Lung (tissue), 12 donors: ENCODE data around the gene DIPK1B. TPM values are rescaled to one million over a fixed set of nuclear protein-coding genes. Genes with fewer than 3 reads are reported as not detected.

ENCODE experiments used
- ATAC-seq: fragments of 200-7000 bp; cut with Tn5 transposase; one replicate; pipeline ENCODE4 v1.9.1; 2020; ENCODE audit warnings: moderate number of reproducible peaks; ENCODE audit not compliant: insufficient read depth, low FRiP score
- DNase-seq, 3 donors: peaks; one replicate each; pipeline ENCODE4 v3.0.0-alpha.2; 2013 to 2017
- H3K27ac ChIP-seq, 2 donors: one replicate each; pipeline ENCODE4 v1.5.1; 2013; ENCODE audit warnings: mild to moderate bottlenecking in 2 of 2, moderate library complexity in 2 of 2, control low read depth in 1 of 2, inconsistent platforms in 1 of 2, low read depth in 1 of 2, low read length in 1 of 2
- H3K27me3 ChIP-seq, 3 donors: one replicate each; pipeline ENCODE4 v1.5.1; 2013; ENCODE audit warnings: low read length in 2 of 3; ENCODE audit not compliant: control insufficient read depth in 3 of 3, insufficient read depth in 3 of 3
- H3K36me3 ChIP-seq, 4 donors: one replicate each; pipeline ENCODE4 v1.5.1; 2013; ENCODE audit warnings: low read length in 4 of 4, mild to moderate bottlenecking in 1 of 4, moderate library complexity in 1 of 4; ENCODE audit not compliant: control insufficient read depth in 4 of 4, insufficient read depth in 4 of 4
- H3K4me1 ChIP-seq, 5 donors: one replicate each; pipeline ENCODE4 v1.5.1; 2013; ENCODE audit warnings: low read length in 5 of 5, mild to moderate bottlenecking in 2 of 5, moderate library complexity in 1 of 5; ENCODE audit not compliant: control insufficient read depth in 5 of 5, insufficient read depth in 5 of 5
- H3K4me3 ChIP-seq: one replicate; pipeline ENCODE4 v1.5.1; 2013; ENCODE audit warnings: mild to moderate bottlenecking, control low read depth, moderate library complexity
- H3K9ac ChIP-seq, 2 donors: one replicate each; pipeline ENCODE4 v1.5.1; 2013; ENCODE audit warnings: low read length in 2 of 2, control low read depth in 1 of 2; ENCODE audit not compliant: insufficient read depth in 1 of 2
- H3K9me3 ChIP-seq, 4 donors: one replicate each; pipeline ENCODE4 v1.5.1; 2013; ENCODE audit warnings: low read length in 3 of 4, mild to moderate bottlenecking in 1 of 4, moderate library complexity in 1 of 4; ENCODE audit not compliant: control insufficient read depth in 4 of 4, insufficient read depth in 3 of 4
- CTCF ChIP-seq: IDR thresholded peaks from 2 replicates; pipeline ENCODE4 v1.5.1; 2012; ENCODE audit warnings: mild to moderate bottlenecking; ENCODE audit errors: control extremely low read depth, extremely low read depth
- WGBS, 2 donors: extraction: QIAGEN DNeasy Blood & Tissue Kit; methylation state at CpG; one replicate each; pipeline ENCODE4 v1.1.7; 2013; 5-methylcytosine and 5-hydroxymethylcytosine counted together
- polyA plus RNA-seq, 2 donors: library from polyadenylated mRNA; stranded (reverse); fragments of 200-250 nt; gene quantifications; one replicate each; pipeline ENCODE4 v1.2.1, GENCODE V29; 2013
- total RNA-seq, 2 donors: library from RNA; depleted of rRNA in 1 of 2; stranded (reverse); fragments of >200 nt in 1 of 2; gene quantifications; one replicate each; pipeline ENCODE4 v1.2.1, GENCODE V29; 2014 to 2021
- donor health status: control.
- donor health status: control.
- donor health status: Bipolar disorder and iron deficiency.
- donor health status: healthy.
- donor health status: DM: yes; HTN: yes; CAD: no.

Gene DIPK1B
- total and polyA plus RNA-seq, 4 donors: 12.5 to 26.7 (median 13.9) TPM

GRCh38 chr9:136740069-136740468 lies 27.7 kb downstream of the DIPK1B start:
- ATAC-seq (no peak), DNase-seq (no peak)
- 85 to 87% methylated on average over 11 of the region's 11 CpGs for WGBS, 2 donors
- H3K9ac ChIP-seq: no peak overlapping the region
- H3K27ac ChIP-seq: no peak overlapping the region
- H3K36me3 ChIP-seq: no peaks in the 10 kb centered on the region
- TF ChIP-seq CTCF: no peak
- peaks cover 0 to 15% (median 10%) of the 10 kb centered on the region in 5 donors for H3K4me1 ChIP-seq
- no peaks in the 10 kb centered on the region for H3K9me3 ChIP-seq
- H3K4me3 ChIP-seq: no peak overlapping the region
- H3K27me3 ChIP-seq: peaks cover 0 to 7% (median 4%) of the 10 kb centered on the region in 3 donors

- Histone ChIP-seq H3K9ac (no peak overlapping the region), H3K36me3 (no peaks in the 10 kb centered on the region), H3K4me3 (no peak overlapping the region), H3K27me3 (peaks cover 0 to 7% (median 4%) of the 10 kb centered on the region in 3 donors), H3K9me3 (no peaks in the 10 kb centered on the region), H3K27ac (no peak overlapping the region), H3K4me1 (peaks cover 0 to 15% (median 10%) of the 10 kb centered on the region in 5 donors)
- ATAC-seq: no peak
- no peak for TF ChIP-seq CTCF
- 85 to 96% methylated on average over 16 of the region's 16 CpGs for WGBS, 2 donors
- no peak for DNase-seq
These were observed 28.1 kb downstream of the DIPK1B start for GRCh38 chr9:136740491-136740890.

- WGBS, 2 donors: 19 to 23% methylated on average over 37 of the region's 37 CpGs
- TF ChIP-seq CTCF: no peak
- no peak overlapping the region for H3K4me3 ChIP-seq
- H3K27ac ChIP-seq: no peak overlapping the region
- H3K9me3 ChIP-seq: no peaks in the 10 kb centered on the region
- H3K4me1 ChIP-seq: peaks cover 0 to 15% (median 10%) of the 10 kb centered on the region in 5 donors
- H3K9ac ChIP-seq: no peak overlapping the region
- H3K36me3 ChIP-seq: no peaks in the 10 kb centered on the region
- ATAC-seq: no peak
- peak; percentile 49 to 76 (median 51) for DNase-seq
- H3K27me3 ChIP-seq: peaks cover 0 to 7% (median 4%) of the 10 kb centered on the region in 3 donors
These were observed 28.9 kb downstream of the DIPK1B start for GRCh38 chr9:136740971-136741882.
